DND-41 (cell line): ENCODE data around the gene PABPN1L.

Experiments used
- CTCF ChIP-seq: IDR thresholded peaks from 2 replicates; pipeline ENCODE4 v1.5.1; 2012; ENCODE audit warnings: borderline replicate concordance, low read length, moderate library complexity, mild to moderate bottlenecking; ENCODE audit not compliant: poor library complexity, severe bottlenecking; ENCODE audit errors: extremely low read depth
- EZH2 ChIP-seq: IDR thresholded peaks from 3 replicates; pipeline ENCODE4 v1.6.1; 2012; ENCODE audit warnings: borderline replicate concordance, low read depth, mild to moderate bottlenecking, moderate library complexity, low read length, inconsistent platforms; ENCODE audit not compliant: severe bottlenecking

GRCh38 chr16:88836791-88837190, 29.7 kb downstream of the PABPN1L start:
- TF ChIP-seq EZH2 (no peak), CTCF (no peak)
